Measurements from ENCODE around the gene PTPRE. TPM values are rescaled to one million over a fixed set of nuclear protein-coding genes. Genes with fewer than 3 reads are reported as not detected.

PTPRE gene
- total RNA-seq, 1 experiment from 2014 or later: 3.1 TPM

GRCh38 chr10:127973791-127974311 lies 66.9 kb downstream of the PTPRE start (continued):
- TF ChIP-seq ARID4B (CRISPR knock-in tag; IDR thresholded peaks at IDR 0.05; ENCODE audit: borderline replicate concordance): no peak
- no peak for TF ChIP-seq ZNF138 (CRISPR knock-in tag; conservative IDR thresholded peaks at IDR 0.05)
- TF ChIP-seq IRF2 (CRISPR knock-in tag; IDR thresholded peaks at IDR 0.05; ENCODE audit: borderline replicate concordance, low read depth): no peak
- no peak for TF ChIP-seq ZNF671 (CRISPR knock-in tag; IDR thresholded peaks at IDR 0.05)
- no peak for TF ChIP-seq PREB (CRISPR knock-in tag; IDR thresholded peaks at IDR 0.05; ENCODE audit: borderline replicate concordance)

- no peak for DNase-seq (ENCODE audit: low spot score)
- Mint-ChIP-seq H3K9me3 (peaks cover 2% of the 10 kb centered on the region), H3K27me3 (ENCODE audit: low read depth) (no peaks in the 10 kb centered on the region), H3K4me3 (no peak overlapping the region), H3K27ac (no peak overlapping the region), H3K4me1 (peaks cover 26% of the 10 kb centered on the region), H3K36me3 (no peaks in the 10 kb centered on the region)
- no peak for ATAC-seq
- CTCF ChIA-PET: interaction anchor here (0.7 kb wide), 1 partner anchor 94 kb away, joined by 3 read pairs; no protein-coding TSS in a partner anchor
- TF ChIP-seq SMAD4 (CRISPR knock-in tag; IDR thresholded peaks at IDR 0.05) (no peak), NR1H2 (CRISPR knock-in tag; IDR thresholded peaks at IDR 0.05) (no peak), HMGXB4 (CRISPR knock-in tag; IDR thresholded peaks at IDR 0.05) (no peak), NFYB (CRISPR knock-in tag; conservative IDR thresholded peaks at IDR 0.05; ENCODE audit: low read depth) (no peak), USF2 (CRISPR knock-in tag; IDR thresholded peaks at IDR 0.05) (no peak), NR3C1 (CRISPR knock-in tag; conservative IDR thresholded peaks at IDR 0.05; ENCODE audit: low read depth) (no peak), ZNF671 (CRISPR knock-in tag; IDR thresholded peaks at IDR 0.05) (no peak), RORB (CRISPR knock-in tag; IDR thresholded peaks at IDR 0.05) (no peak), CREM (CRISPR knock-in tag; IDR thresholded peaks at IDR 0.05) (no peak), ZNF396 (CRISPR knock-in tag; IDR thresholded peaks at IDR 0.05; ENCODE audit: borderline replicate concordance) (no peak), KAT7 (CRISPR knock-in tag; IDR thresholded peaks at IDR 0.05; ENCODE audit: borderline replicate concordance) (no peak)
- POLR2A ChIA-PET: no interaction called here
Observed at GRCh38 chr10:127974911-127975310, 68.0 kb downstream of the PTPRE start.

- ChIA-PET POLR2A (no interaction called here), CTCF (interaction anchor here (0.9 to 2.3 kb wide), 2 partner anchors 70 to 93 kb away, joined by 3 to 6 read pairs; partner anchors contain the start of gene PTPRE)
- H3K27me3 Mint-ChIP-seq (ENCODE audit: low read depth): no peaks in the 10 kb centered on the region
- peaks cover 26% of the 10 kb centered on the region for H3K4me1 Mint-ChIP-seq
- H3K9me3 Mint-ChIP-seq: peaks cover 13% of the 10 kb centered on the region
- ATAC-seq: no peak
- H3K27ac Mint-ChIP-seq: no peak overlapping the region
- peaks cover 3% of the 10 kb centered on the region; the same call in 1 of the 2 replicates for H3K36me3 Mint-ChIP-seq
- no peak overlapping the region for H3K4me3 Mint-ChIP-seq
- DNase-seq (ENCODE audit: low spot score): no peak
- TF ChIP-seq ZNF281 (CRISPR knock-in tag; IDR thresholded peaks at IDR 0.05) (no peak), SP1 (CRISPR knock-in tag; conservative IDR thresholded peaks at IDR 0.05) (no peak), FOXP1 (CRISPR knock-in tag; IDR thresholded peaks at IDR 0.05; ENCODE audit: borderline replicate concordance) (no peak), AR (CRISPR knock-in tag; IDR thresholded peaks at IDR 0.05) (no peak), JAZF1 (CRISPR knock-in tag; IDR thresholded peaks at IDR 0.05) (no peak)
Observed at GRCh38 chr10:127976286-127976685, 69.4 kb downstream of the PTPRE start.
